ENCODE measurements around the gene ATF7.

ATF7 gene

DNA sequence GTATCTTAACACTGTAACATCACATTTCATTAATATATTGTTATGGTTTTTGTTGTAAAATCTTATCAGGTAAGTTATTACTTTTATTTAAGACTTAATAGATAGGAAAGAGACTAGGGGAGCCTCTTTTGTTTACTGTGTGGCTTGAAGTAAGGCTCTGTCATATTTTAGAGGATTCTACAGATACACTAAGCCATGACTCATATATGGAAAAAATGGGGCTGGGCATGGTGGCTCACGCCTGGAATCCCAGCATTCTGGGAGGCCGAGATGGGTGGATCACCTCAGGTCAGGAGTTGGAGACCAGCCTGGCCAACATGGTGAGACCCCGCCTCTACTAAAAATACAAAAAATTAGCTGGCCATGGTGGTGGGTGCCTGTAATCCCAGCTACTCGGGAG lies 95.3 kb downstream of the ATF7 start:
- DNase-seq = no peak

DNA sequence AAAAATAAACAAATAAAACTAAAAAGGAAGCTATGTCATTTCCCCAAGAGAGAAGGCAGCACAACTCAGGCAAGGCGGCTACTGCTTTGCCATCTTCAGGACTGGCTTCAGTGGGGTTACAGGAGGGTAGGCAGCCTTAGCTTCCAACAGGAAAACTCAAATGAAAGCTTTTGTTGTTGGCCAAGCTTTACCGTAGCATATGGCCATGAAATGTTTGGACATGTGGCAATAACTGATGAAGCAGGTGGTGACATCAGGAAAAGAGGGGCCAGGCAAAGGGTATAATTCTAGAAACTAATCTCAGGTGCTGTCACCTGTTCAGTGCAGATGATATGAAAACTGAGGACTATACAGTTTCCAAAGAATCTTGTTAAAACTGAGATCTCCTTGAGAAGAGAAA lies 96.1 kb downstream of the ATF7 start:
- DNase-seq = no peak

DNA sequence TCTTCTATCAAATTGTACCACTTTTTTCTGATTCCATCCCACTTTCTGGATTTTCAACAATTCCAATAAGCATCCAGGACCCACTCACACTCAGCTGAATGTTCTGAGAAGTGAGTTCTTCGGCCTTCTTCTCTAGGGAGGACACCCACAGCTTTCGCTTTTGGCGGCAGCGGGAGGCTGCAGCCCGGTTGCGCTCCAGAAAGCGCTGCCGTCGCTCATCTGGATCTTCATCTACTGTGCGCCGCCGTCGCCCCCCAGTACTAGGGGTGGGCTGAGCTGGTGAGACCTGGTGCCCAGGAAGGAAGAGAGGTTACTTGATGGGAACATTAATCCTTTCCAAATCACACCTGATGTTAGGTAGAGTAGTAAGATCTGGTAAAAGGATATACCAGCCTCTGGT lies 101.7 kb downstream of the ATF7 start:
- DNase-seq = no peak

DNA sequence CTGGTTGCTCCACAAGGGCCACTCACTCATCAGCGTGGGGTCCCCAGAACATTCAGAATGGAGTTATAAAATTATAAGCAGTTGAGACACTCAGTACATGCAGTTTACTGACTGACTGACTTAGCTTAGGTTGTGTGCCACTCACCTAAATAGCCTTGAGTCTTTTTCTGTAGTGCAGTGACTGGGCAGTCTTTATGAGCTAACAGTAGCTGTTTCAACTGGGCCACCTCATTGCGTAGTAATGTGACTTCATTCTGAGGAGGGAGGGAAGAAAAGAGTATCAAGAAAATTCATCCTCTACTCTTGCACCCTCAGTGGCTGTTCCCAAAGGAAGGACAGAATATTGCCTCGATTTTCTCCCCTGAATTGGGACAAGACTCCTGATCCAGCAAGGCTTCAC lies 103.1 kb downstream of the ATF7 start:
- DNase-seq = no peak

DNA sequence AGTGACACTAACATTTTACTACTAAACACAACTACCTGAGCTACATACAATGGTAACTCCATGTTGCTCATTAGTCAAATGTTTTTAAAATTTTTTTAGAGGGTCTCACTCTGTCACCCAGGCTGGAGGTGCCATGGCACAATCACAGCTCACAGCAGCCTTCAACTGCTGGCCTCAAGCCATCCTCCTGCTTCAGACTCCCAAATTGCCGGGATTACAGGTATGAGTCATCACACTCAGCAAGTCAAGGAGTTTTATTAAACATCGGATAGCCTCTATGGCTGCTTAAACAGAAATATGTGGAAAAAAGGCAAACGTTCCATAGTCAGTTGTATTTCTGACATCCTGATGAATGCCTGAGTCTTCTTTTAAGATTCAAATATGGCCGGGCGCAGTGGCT lies 107.8 kb downstream of the ATF7 start:
- no peak for DNase-seq

DNA sequence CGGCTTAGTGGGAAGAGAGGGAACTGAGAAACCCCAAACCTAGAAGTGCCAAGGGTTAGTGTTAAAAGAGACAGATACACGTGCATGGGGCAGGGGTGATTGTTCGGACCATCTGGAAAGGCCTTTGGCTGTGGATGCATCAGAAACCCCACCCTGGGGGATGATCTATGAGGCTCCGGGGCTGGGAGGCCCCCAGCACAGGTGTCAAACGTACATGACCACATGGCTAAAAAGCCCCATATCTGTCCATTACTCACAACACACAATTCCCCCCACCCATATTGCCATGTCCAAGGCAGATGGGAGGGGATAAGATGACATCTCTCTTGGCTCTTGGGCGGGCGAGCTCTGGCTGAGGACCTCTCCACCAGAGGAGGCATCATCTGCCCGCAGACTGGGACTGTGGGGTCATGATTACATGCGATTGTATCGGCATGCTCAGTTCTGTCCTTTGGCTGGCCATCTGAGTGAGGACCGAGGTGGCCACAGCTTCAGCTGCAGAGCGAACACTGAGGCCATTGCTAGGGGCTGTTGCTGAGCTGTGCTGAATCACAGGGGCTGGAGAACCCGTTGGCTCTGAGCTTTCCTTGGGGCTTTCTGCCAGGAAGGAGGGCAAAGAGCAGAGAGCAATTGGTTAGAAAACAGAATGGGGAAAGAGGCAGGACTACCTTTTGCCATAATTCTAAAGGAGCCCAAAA lies 109.3 kb downstream of the ATF7 start:
- no peak for DNase-seq

DNA sequence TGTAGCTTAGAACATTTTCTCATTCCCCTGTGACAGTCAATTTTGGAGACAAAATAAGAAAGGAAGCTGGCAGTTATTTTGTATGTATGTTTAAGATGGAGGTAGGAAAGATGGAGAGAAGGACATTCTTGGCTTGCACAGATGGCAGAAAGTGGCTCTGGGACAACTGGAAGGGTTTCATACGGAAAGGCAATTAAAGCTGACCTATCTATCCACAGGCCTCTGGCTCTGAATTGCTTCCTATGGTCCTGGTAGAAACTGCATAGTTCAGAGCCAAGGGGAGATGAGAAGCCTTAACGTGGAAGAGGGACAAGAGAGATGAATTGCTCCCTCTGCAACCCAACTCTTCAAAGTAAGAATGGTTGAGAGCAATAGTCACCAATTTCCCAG lies 110.9 kb downstream of the ATF7 start:
- no peak for DNase-seq

DNA sequence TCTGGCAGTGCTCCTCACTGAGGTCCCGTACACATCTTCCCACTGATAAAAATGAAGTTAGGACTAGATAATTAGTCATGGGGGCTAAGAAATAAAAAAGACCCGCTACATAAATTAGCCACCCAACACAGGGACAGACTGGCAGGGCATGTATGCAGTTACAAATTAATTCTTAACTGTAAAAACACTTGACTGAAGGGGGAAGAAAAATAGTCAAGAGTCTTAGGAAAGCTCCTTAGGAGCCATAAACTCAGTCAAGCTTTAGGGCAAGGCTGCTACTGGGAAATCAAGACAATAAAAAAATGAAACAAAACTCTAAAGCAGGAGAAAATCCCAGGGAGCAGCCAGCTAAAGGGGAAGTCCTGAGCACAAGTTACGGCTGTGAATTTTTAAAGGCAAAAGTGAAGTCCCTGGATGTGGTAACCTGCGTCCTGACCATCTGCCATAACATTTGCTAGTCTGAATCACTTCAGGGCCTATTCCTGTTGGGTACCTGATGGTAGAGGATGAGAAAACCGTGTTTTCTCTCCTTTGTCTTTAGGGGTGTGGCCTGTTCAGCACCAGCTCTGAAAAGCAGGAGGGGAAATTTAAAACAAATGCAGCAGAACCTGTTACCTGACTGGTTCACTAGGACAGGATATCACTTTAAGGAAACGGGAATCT lies 111.4 kb downstream of the ATF7 start:
- no peak for DNase-seq

DNA sequence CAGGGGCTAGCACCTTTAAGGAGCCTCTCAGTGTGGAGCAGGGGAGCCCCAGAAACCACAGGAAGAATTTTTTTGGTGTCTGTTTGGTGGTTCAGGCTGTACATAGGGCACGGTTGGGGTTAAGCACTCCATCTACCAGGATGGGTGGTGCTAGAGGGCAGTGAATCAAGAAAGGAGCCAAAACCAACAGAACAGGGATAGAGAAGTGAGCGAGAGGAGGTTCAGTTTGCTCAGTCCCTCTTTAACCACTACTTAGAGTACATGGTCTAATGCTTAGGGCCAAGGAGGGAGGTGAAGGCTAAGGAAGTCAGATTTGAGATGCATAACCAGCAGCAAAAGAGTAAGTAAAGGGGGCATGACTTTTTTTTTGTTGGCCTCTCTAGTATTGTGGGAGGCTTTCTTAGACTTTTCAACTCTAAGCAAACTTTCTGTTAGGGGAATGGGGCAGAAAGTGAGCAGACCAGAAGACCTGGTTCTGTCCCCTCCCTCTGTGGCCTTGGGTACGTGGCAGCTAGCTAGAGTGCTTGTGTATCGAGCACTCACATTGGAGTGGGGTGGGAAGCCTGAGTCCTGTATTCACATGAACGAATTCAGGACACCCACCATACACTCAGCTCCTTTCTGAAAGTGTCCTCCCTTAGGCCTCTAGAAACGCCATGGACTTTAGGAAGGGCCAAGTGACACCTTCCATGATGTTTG lies 112.3 kb downstream of the ATF7 start:
- DNase-seq = no peak

DNA sequence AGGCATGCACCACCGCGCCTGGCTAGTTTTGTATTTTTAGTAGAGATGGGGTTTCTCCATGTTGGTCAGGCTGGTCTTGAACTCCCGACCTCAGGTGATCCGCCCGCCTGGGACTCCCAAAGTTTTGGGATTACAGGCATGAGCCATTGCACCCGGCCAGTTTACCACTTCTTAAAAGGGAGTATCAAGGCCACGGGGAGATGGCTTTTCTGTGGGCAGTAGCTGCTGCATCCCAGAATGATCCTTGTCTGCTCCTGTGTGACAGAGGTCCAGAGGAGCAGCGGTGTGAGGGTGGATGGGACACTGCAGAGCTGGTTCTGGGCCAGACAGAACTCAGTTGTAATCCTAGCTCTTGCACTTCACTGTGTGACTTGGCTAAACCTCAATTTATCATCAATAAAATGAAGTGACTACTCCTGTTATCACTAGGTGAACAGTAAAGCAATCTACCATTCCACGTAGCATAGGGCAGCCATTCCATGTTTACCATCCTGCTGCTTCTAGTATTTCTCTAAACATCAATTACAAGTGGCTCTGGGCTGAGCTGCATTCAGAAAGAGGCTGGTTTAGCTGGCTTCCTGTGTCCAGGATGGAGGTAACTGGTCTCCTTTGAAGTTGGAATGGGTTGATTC lies 115.9 kb downstream of the ATF7 start:
- DNase-seq = no peak

DNA sequence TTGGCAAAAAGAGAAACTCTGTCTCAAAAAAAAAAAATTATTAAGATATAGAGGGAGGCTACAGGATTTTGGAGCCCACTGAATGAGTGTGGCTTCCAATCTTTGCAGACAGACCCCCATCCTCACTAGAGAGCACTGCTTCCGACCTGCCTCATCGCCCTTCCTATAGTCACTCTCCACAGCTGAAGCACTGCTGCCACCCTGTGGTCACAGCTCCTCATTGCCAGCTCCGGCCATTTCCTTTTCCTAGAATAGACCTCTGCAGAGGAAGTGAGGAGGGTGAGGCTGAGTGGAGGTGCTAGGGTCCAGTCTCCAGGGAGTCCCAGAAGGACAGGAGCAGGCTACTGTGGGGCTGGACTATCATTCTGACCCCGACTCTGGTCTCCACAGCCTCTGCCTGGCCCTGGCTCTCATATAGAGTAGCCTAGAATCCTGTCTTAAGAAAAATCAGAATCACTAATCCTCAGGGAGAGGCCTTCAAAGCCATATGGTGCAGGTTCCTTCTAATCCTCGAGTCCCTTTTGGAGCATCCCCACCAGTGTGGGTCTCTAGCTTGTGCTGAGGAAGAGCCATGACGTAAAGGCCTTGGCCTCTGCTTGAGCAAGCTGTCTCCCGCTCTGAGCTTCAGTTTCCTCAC lies 117.5 kb downstream of the ATF7 start:
- DNase-seq = peak; percentile 80

DNA sequence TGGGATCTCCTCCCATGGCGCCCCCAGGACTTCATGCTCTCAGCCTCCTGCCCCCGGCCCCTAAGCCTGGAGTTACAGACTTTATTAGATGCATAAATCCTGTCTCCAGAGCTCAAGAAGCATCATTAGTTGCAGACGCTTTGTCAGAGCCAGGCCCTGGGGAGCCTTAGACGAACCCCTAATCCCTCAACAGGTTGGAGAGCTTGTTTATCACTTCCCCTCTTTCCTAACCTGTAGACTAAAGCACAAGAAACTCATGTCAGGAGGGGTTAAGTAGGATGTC lies 118.6 kb downstream of the ATF7 start:
- DNase-seq = no peak

DNA sequence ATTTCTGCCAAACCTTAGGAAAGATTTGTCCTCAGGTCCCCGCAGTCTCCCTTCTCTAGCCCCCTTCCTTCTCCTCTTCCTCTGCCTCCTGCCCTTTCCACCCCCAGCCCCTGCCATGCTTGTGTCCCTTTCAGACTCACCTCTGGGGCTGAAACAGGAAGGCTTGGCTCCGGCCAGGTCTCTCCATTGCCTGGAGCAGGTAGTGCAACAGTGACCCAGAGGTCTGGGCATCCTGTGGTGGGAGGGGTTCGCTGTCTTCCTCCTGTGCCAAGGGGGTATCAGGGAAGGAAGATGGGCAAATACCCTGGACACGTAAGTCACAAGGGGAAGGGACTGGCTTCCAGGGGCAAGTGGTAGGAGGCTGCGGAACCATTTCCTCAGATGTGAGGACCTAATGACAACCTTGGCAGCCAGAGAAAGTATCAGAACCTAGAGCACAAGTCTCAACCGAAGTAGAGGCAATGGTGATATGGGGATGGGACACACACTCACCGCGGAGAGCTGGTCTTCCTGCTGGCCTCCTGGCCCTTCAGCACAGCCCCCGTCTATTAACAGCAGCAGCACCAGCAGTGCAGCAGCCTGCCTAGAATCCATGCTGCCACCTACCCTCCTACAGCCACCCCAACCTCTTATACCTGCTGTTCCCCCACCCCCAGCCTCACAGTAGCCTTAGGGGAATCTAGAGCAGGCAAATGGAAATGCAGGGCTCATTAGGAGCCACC lies 119.1 kb downstream of the ATF7 start, which contains the start of gene NPFF:
Gene NPFF (minus strand): TSS at position 604 of the 722 bp plus-strand sequence. CDS start 10 bp downstream, at position 594.
- no peak for DNase-seq

DNA sequence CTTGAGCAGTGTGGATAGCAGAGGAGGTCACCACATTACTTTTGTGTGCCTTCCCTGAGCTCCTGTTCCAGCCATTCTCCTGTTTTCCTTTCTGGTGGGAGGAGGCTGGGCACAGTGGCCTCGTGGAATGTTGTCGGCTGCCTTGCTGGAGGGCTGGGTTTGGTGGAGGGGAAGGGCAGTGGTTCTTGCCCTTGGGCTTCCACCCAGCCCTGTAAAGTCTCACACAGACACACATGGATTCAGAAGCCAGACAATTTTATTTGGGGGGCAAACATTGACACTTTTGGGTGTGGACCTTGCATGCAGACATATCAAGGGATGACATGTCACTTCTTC lies 119.8 kb downstream of the ATF7 start:
- no peak for DNase-seq

DNA sequence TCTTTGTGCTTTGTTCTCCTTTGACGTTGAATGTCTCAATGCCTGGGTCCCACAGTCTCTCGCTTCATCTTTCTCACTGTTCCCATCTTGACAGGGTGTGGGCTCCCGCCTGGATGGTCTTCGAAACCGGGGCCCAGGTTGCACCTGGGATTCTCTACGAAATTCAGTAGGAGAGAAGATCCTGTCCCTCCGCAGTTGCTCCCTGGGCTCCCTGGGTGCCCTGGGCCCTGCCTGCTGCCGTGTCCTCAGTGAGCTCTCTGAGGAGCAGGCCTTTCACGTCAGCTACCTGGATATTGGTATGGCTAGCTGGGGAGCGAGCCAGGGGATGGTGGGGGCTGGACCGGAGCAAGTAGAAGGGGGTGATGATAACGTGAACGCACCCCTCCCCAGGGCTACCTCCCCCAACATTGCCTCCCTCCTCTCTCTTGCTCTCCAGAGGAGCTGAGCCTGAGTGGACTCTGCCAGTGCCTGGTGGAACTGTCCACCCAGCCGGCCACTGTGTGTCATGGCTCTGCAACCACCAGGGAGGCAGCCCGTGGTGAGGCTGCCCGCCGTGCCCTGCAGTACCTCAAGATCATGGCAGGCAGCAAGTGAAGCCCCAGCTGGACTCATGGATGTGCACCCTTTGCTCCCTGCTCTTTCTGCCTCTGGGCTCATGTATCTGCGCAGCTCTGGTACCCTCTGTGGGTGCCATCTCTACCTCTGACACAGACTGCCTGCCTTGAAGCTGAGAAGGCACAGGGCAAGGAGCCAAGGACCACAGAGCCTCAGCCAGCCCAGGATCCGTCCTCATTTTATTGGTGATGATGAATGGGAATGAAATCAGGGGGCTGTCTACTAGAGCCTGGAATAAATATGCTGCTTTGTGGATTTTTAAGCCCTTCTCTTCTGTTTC lies 120.4 kb downstream of the ATF7 start:
- DNase-seq = no peak

DNA sequence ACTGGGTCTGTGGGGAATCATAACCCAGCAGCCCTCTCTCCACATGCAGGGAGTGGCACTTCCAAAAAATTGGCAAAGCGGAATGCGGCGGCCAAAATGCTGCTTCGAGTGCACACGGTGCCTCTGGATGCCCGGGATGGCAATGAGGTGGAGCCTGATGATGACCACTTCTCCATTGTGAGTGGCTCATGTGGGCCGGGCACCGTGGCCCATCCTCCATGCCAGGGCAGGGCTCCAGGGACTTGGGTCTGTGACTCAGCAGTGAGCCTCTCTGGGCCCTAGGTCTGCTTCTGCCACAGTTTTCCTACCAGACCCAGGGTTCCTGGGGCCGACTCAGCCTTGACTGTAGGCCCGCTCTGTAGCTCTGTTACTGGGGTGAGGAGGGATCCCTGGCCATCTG lies 121.1 kb downstream of the ATF7 start:
- DNase-seq = no peak

DNA sequence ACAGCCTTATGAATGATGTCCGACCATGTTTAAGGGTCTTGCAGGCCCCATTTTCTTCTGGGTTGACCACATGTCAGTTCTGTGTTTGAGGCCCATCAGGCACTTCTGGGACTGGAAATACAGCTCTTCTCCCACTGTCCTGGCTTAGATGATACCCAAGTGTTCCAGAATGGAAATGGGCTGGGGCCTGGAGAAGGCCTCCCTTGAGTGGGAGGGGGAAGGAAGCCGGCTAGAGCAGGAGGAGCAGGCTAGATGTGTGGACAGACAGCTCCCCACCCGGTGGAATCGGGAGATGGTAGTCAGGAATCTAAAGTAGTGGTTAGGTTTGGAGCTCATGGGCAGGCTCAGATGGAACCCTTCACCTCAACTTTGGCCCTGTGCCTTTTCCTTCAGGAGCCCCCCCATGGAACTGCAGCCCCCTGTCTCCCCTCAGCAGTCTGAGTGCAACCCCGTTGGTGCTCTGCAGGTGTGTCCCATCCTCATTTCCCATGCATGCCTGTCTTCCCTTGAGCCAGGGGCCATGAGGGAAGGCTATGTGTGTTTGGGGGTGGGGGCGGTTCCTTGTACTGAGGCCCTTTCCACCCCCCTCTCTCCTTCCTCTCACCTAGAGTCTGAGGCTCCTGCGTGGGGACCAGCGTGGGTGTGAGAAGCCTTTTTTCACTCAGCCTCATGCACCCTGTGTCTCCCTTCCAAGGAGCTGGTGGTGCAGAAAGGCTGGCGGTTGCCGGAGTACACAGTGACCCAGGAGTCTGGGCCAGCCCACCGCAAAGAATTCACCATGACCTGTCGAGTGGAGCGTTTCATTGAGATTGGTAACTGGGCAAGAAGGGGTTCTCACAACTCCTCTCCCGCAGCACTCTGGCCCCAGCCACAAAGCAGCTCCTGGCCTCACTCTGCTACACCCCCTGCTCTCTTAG lies 121.9 kb downstream of the ATF7 start:
- no peak for DNase-seq

DNA sequence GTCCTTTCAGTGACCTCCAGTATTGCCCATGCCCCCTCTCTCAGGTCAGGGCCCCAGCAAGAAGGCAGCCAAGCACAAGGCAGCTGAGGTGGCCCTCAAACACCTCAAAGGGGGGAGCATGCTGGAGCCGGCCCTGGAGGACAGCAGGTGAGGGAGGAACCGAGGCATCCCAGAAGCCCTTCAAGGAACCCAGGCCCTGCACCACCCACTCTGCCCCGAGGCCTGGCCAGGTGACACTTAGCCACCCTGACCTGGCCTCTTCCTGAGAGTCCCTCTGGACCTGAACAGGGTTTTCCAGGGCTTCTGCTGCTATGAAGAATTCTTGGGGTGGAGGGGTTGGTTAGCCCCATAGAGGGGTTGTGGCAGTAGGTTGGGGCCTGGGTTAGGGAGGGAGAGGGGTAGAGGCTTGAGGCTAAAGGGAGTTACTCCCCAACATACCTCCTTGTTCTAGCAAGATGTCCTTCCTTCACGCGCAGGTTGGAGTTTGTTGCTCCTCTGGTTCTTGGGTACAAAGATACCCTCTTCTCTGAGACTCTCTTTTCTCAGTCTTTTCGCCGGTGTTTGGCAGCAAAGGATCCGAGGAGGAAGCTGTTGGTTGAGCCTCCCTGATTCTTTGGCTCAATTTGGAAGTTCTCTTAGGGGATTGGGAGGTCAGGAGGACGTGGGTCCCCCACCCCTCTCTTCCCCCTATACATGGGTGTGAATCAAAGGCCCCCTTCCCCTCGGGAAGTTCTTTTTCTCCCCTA lies 123.0 kb downstream of the ATF7 start:
- DNase-seq = no peak

DNA sequence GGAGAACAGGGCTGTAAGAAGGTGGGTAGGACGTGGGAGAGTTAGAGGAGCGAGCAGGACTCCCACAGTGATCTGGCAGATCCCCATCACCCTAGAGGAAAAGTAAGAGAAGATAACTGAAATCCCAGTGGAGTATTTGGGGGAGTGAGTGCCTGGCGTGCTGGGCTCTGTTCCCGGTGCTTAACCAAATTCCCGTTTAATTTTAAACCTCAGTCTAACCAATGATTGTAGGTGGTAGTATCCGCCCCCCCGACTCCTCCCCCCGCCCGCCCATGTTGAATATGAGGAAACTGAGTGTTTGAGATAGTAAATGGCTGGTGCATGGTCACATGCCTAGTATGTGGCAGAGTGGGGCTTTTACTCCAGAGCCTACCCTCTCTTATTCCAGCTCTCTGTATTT lies 123.9 kb downstream of the ATF7 start:
- no peak for DNase-seq
